Measurements from ENCODE around the gene TMPRSS3.

- TF ChIP-seq ZNF558 (tag by site-specific recombination; IDR thresholded peaks at IDR 0.05) = no peak
- no peak for TF ChIP-seq CTCF (tag by site-specific recombination; IDR thresholded peaks at IDR 0.05)
- TF ChIP-seq ZNF335 (tag by site-specific recombination; conservative IDR thresholded peaks at IDR 0.05) = no peak
- TF ChIP-seq ZNF791 (tag by site-specific recombination; IDR thresholded peaks at IDR 0.05) = no peak
- no peak for TF ChIP-seq ZNF292 (tag by site-specific recombination; IDR thresholded peaks at IDR 0.05; ENCODE audit: borderline replicate concordance, low read depth)
- no peak for TF ChIP-seq ZNF302 (tag by site-specific recombination; IDR thresholded peaks at IDR 0.05; ENCODE audit: low read depth)
- no peak for TF ChIP-seq ZNF174 (tag by site-specific recombination; IDR thresholded peaks at IDR 0.05)
- no peak for TF ChIP-seq ZNF274 (IDR thresholded peaks at IDR 0.05; ENCODE audit: low read length)
- TF ChIP-seq ZNF274 (tag by site-specific recombination; IDR thresholded peaks at IDR 0.05; ENCODE audit: borderline replicate concordance) = no peak
- no peak for TF ChIP-seq ZNF239 (tag by site-specific recombination; IDR thresholded peaks at IDR 0.05)
These were observed 19.4 kb downstream of the TMPRSS3 start for GRCh38 chr21:42376338-42376982.
